ENCODE results near the gene GRIA4.

The GRIA4 gene

DNA sequence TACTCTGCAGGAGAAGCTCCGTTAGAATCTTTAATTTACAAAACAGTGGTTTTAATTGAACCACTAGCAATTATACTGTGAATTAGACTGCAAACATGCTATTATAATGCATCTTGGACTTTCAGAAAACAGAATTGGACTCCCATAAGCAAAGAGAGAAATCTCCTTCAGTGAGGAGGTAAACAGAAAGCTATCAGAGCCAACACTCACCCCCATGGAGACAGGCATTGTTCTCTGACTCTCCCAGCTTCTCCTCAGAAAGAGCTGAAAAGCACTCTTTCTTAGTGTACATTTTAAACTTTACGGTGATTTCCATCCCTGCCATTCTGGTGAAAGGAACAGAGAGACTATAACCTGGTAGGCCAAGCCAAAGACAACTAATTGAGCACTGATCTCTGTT is 176.9 kb downstream of the GRIA4 start:
- DNase-seq (ENCODE audit: low read depth, low spot score): no peak

DNA sequence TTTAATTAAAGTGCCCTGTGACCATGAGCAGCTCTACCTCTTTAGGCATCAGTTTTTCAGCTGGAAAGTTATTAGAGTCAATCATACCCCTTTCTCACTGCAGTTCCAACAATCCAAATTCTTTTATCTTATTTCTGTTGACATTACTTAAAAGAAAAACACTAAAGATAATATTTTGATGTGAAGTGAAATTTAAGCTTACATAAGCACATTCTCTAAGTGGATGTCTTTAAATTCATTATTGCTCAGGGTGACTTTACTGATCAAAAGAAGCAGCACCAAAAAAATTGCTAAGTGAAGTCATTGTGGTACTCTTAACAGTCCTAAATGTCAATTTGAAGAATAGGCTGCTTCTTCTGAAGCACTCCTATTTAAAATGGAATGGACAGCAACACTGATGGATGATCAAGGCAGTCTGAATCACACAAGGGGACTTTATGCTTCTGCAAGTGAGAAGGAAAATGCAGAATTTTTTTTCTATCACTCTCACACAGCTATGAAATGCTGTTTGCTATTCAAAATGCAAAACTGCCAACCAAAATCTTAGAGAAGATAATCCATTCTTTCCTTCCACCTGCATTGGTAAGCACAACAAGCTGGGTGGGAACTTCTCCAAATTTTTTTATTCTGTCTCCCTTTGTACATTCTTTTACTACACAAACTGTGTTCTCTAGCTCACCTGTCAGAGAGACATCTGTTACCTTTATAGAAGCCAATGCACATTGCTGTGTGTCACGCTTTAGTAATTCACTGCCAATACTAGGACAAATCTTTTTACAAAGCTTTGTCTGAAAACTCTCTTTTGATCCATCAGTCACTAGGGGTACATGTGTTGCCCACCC is 179.9 kb downstream of the GRIA4 start:
- DNase-seq (ENCODE audit: low read depth, low spot score): no peak

GRCh38 chr11:105790840-105791239 is 181.0 kb downstream of the GRIA4 start:
- no peak for DNase-seq (ENCODE audit: low read depth, low spot score)

DNA sequence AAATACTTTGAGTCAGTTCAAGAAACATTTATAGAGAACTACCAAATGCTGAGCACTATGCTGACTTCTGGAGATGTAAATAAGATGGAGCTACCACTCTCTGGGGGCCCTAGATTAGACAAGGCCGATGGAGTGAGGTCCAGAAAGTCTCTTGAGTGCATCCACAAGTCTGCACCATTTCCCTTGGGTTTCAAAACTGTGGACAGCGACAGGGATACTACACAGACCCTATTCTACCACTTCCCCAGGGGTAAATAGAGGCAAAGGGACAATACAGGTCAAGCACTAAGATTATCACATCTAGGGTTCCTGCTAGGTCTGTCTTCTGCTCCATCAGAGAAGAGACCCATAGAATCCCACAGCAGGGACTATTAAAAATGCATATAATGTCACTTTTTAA is 183.2 kb downstream of the GRIA4 start:
- no peak for DNase-seq (ENCODE audit: low read depth, low spot score)

GRCh38 chr11:105799263-105799662 is 189.4 kb downstream of the GRIA4 start:
- no peak for DNase-seq (ENCODE audit: low read depth, low spot score)

- DNase-seq (ENCODE audit: low read depth, low spot score): no peak
Measured at GRCh38 chr11:105799728-105800462, 190.0 kb downstream of the GRIA4 start.

DNA sequence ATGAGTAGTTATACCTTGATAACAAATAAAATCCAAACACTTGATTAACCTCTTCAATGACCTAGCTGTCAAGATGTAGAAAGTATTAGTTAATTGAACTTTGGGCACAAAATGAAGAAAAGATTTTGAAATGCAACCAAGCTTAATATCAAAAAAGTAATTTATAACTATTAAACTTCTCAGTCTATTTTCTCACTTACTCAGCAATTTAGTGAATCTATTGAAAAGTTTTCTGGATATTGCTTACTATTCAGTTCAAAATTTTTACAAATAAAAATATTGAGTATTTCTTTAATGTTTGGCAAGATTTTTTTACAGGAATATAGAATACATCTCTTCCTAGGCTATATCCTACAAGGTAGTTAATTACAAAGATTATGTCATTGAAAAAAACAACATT is 192.5 kb downstream of the GRIA4 start:
- no peak for DNase-seq (ENCODE audit: low read depth, low spot score)

- no peak for DNase-seq (ENCODE audit: low read depth, low spot score)
Measured at GRCh38 chr11:105811242-105811641, 201.4 kb downstream of the GRIA4 start.

GRCh38 chr11:105821372-105821771 is 211.5 kb downstream of the GRIA4 start:
- DNase-seq (ENCODE audit: low read depth, low spot score): no peak

GRCh38 chr11:105821781-105822180 is 211.9 kb downstream of the GRIA4 start:
- DNase-seq (ENCODE audit: low read depth, low spot score): no peak

DNA sequence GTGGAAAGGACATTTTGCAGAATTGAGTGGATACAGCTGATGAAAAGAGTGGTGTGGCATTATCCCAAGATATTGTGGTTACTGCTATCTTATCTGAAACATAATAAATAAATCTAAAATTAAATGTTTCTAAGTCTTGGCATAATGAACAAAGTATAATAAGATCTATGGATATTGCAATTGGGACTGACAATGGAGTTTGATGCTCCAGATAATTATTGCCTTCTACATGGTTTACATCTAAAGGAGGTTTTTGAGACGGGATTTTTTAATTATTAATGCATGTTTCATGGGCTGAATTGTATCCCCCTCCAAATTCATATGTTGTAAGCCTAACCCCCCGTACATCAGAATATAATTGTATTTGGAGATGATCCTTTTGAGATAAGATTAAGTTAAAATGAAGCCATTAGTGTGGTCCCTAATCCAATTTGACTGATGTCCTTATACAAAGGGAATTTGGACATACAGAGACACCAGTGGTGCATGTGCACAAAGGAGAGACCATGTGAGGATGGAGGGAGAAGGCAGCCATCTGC is 213.7 kb downstream of the GRIA4 start:
- DNase-seq (ENCODE audit: low read depth, low spot score): no peak

DNA sequence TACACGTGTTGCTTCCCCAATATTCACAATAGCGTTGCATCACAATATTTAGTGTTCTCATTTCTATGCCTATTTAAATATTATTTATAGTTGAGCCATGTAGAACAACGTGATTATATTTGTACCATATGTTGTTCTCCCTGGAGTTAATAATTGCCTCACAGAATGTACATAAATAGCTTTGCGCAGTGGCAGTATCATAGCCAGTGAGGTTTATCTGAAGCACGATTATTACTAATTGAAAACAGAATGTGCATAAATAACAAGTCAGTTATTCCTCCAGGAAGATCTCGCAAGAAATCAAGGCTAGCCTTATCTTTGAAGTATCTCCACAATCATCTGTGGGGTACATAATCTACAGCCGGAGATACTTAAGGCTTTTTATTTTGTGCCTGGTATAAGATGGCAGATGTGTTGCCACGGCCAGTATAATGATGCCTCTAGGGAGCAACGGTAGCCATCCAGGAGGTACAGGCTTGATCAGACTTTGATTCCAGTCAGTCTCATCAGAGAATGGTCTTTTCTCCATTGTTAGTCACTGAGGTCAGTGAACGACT is 214.7 kb downstream of the GRIA4 start:
- DNase-seq (ENCODE audit: low read depth, low spot score): no peak

DNA sequence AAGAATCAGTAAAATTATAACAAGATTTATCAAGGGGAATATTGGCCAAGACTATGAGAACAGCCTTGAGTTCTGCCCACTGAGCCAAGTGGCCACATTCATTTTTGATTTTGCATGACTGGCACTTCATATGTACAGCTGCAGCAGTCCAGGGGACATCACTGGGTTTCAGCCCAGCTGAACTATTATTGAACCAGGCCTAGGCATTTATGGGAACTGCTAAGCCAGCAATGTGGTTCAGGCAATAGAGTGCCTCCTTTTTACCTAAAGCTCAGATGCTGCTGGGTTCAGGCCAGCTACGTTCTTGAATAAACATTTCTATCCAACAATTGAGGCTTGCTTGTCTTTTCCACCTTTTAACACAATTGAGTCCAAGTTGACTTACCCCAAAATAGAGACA is 215.3 kb downstream of the GRIA4 start:
- DNase-seq (ENCODE audit: low read depth, low spot score): no peak

DNA sequence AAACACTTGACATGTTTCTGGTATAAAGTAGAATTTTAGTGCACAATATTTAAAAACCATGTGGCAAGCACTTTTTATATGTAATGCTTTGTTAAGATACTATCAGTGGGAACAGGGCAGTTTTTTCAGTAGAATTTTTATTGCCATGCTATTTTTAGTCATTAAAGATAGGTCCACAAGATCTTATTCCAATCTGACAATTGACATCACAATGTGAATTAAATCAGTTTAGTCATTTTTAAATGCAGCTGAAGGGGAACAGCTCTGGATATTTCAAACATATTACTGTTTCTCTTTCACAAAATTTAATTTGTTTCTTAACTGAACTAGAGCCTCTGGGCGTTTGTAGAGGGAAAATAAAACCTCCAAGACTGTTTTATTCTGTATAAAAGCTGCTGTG is 218.0 kb downstream of the GRIA4 start:
- no peak for DNase-seq (ENCODE audit: low read depth, low spot score)

DNA sequence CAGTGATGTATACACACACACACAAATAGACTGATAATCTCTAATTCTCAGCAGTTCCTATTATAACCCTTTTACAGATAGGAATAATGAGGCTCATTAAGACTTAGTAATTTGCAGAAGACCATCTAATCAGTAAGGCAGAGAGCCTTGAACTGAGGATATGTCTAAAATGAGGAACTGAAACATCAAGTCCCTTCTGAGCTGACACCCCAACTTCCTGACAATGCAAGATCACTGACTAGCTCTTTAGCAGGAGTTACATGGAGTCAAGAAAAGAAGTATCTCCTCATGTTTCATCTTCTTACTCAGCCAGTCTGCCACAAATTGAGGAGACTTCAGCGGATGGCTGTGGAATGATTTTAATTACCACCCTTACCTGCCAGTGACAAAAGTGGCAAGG is 219.2 kb downstream of the GRIA4 start:
- DNase-seq (ENCODE audit: low read depth, low spot score): no peak

DNA sequence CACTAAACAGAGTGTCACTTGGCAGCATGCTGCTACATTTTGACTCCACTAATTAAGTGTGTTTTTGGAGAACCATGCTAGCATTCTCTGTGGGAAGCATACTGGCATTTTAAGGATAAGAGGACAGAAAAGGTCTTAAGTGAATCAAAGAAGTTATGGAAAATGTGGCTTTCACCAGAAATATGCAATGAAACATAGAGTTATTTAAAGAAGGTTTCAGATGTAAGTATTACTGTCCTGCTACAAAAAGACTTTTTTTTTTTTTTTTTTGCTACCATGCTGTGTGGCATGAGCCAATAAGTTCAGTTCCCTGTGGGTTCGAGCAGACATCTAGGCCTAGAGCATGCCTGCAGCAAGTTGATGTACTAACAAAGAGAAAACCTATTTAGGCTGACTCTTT is 224.6 kb downstream of the GRIA4 start:
- no peak for DNase-seq (ENCODE audit: low read depth, low spot score)

DNA sequence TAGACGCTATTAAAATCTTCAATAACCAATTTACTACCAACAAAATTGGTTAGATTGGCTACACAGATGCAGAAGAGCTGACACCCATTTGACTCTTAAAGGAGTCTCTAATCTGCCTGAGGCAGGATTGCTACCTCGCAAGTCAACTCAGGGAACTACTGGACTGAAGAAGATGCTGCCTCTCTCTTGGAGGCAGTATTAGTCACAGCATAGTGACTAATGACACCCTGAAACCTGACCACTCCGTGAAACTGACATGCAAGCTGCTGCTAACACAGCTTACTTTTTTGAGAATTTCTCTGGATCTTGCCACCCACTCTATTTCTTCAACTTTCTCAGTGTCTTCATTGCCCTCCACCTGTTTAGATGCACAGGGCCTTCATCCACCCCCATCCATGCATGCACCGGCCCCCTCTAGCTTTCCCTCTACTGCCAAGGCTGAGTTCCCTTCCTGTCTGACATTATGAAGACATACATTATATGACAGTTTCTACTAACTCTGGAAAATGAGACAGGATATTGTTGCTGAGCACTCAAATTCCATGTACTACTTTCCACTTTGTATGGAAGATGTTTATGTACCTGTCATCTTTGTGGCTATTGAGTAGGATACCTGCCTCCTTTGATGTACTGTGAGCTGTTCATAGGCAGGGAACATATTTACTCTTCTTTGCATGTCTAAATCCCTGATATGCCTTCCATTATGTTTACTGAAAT is 229.0 kb downstream of the GRIA4 start:
- DNase-seq (ENCODE audit: low read depth, low spot score): no peak

GRCh38 chr11:105840391-105840790 is 230.5 kb downstream of the GRIA4 start:
- DNase-seq (ENCODE audit: low read depth, low spot score): no peak

DNA sequence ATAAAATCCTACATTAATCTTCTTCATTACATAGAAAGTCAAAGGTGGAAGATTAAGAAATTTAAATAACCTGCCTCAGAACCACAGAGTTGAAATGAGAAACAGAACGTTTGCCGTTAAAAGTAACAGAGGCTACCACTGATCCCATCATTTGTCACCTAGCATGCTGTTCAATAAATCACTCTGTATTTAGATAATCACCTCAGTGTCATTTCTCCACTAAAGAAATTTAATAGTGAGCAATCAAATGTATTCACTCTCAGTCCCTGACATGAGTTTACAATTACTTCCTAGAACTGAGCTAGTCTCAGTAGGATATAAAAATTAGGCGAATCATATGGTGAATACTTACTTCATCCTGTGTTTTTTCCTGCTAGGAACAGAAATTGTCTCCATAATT is 242.5 kb downstream of the GRIA4 start:
- no peak for DNase-seq (ENCODE audit: low read depth, low spot score)

GRCh38 chr11:105854269-105854668 is 244.4 kb downstream of the GRIA4 start:
- DNase-seq (ENCODE audit: low read depth, low spot score): no peak

DNA sequence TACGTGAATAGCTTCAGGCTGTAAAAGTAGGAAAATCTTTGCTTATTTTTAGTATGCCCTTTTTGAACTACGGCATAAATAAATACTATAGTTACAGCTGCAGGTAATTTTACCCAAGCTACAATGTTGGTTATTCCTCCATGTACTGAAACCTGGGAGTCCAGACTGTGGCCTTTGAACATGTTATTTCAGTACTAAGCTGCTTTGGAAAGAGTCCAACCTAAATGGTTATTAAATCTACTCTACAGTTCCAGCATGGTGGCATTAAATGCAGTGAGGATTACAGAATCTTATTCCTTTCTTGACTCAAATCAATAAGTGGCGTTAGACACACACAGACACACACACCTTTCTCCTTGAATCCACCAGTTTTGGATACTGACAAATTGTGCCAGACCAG is 247.1 kb downstream of the GRIA4 start:
- no peak for DNase-seq (ENCODE audit: low read depth, low spot score)

DNA sequence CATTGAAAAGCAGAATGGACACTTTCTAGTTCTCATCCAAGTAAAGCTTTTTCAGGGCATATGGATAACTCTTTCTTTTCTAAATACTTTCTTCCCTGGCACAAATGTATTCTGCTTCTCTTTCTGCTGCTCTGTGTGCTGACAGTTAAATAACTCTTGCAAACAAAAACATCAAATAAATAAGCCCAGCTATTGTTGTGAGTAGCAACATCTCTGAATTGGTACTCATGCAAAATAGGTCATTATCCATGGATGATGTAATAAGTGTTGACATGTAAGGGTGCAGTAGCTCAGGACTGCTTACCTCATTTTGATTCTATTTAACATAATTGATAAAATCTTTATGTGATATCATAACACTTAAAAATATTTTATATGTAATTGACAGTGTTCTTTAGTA is 247.9 kb downstream of the GRIA4 start:
- DNase-seq (ENCODE audit: low read depth, low spot score): no peak

Data from activated naive CD8-positive, alpha-beta T cell treated with anti-CD3 and anti-CD28 coated beads, Interleukin-2, amount 50 U/mL, for 16 hours (primary cell).